GM12878 (cell line): Measurements from ENCODE around the gene MYO18B. TPM values are rescaled to one million over a fixed set of nuclear protein-coding genes. Genes with fewer than 3 reads are reported as not detected.
A peak's percentile ranks its signal among the peaks of the same experiment; 100 is the strongest.

Experiments used
- ATF2 ChIP-seq: IDR thresholded peaks from 2 replicates; pipeline ENCODE4 v1.6.1; 2012; ENCODE audit warnings: low read length, inconsistent platforms
- BHLHE40 ChIP-seq, 2 experiments: fragments of 450-650 bp in 1 of 2; IDR thresholded peaks; 2 replicates each; pipeline ENCODE4 v1.6.1; 2011 to 2017; ENCODE audit warnings: low read depth in 2 of 2, borderline replicate concordance in 1 of 2, improper control_type of control experiment in 1 of 2, low read length in 1 of 2, mild to moderate bottlenecking in 1 of 2
- CEBPZ ChIP-seq: fragments of 150-350 bp; IDR thresholded peaks from 2 replicates; pipeline ENCODE4 v1.6.1; 2016; ENCODE audit warnings: low read depth, low read length
- DPF2 ChIP-seq: fragments of 450-650 bp; IDR thresholded peaks from 2 replicates; pipeline ENCODE4 v1.6.1; 2017; ENCODE audit warnings: mild to moderate bottlenecking
- EED ChIP-seq: sonication (generic); IDR thresholded peaks from 2 replicates; pipeline ENCODE4 v1.6.1; 2016; ENCODE audit warnings: antibody characterized with exemption, low read depth
- ESRRA ChIP-seq: IDR thresholded peaks from 2 replicates; pipeline ENCODE4 v1.6.1; 2012; ENCODE audit warnings: mild to moderate bottlenecking, low read length, improper control_type of control experiment
- GATAD2B ChIP-seq: fragments of 450-650 bp; conservative IDR thresholded peaks from 2 replicates; pipeline ENCODE4 v1.6.1; 2017; ENCODE audit warnings: low read depth, mild to moderate bottlenecking, moderate library complexity
- IKZF2 ChIP-seq, 2 experiments: fragments of 450-650 bp; IDR thresholded peaks; 2 replicates each; pipeline ENCODE4 v1.6.1; 2017; ENCODE audit warnings: mild to moderate bottlenecking in 2 of 2, moderate library complexity in 2 of 2
- JUNB ChIP-seq: IDR thresholded peaks from 2 replicates; pipeline ENCODE4 v1.6.1; 2016; ENCODE audit warnings: antibody characterized with exemption, mild to moderate bottlenecking
- MEF2B ChIP-seq: fragments of 450-650 bp; IDR thresholded peaks from 2 replicates; pipeline ENCODE4 v1.6.1; 2018; ENCODE audit warnings: mild to moderate bottlenecking, moderate library complexity; ENCODE audit not compliant: partially characterized antibody, poor library complexity, severe bottlenecking
- MXI1 ChIP-seq: fragments of 150-350 bp; IDR thresholded peaks from 2 replicates; pipeline ENCODE4 v1.6.1; 2011; ENCODE audit warnings: low read depth, mild to moderate bottlenecking, inconsistent platforms, low read length, improper control_type of control experiment
- NR2C1 ChIP-seq: fragments of 450-650 bp; IDR thresholded peaks from 2 replicates; pipeline ENCODE4 v1.6.1; 2017; ENCODE audit warnings: antibody characterized with exemption, mild to moderate bottlenecking, moderate library complexity
- NRF1 ChIP-seq: conservative IDR thresholded peaks from 2 replicates; pipeline ENCODE4 v1.6.1; 2011; ENCODE audit warnings: mild to moderate bottlenecking, low read depth, low read length, improper control_type of control experiment
- PKNOX1 ChIP-seq: fragments of 450-650 bp; IDR thresholded peaks from 2 replicates; pipeline ENCODE4 v1.6.1; 2016; ENCODE audit warnings: mild to moderate bottlenecking
- SIN3A ChIP-seq: IDR thresholded peaks from 2 replicates; pipeline ENCODE4 v1.6.1; 2012; ENCODE audit warnings: low read depth, low read length, improper control_type of control experiment
- SPI1 ChIP-seq: IDR thresholded peaks from 2 replicates; pipeline ENCODE4 v1.6.1; 2011; ENCODE audit warnings: low read depth, mild to moderate bottlenecking, low read length, moderate library complexity, borderline replicate concordance; ENCODE audit not compliant: insufficient read depth
- STAT3 ChIP-seq: IDR thresholded peaks from 2 replicates; pipeline ENCODE4 v1.6.1; 2011; ENCODE audit warnings: low read depth, low read length, improper control_type of control experiment
- TAF1 ChIP-seq: IDR thresholded peaks from 2 replicates; pipeline ENCODE4 v1.6.1; 2011; ENCODE audit warnings: mild to moderate bottlenecking, low read depth, low read length, borderline replicate concordance
- ZNF274 ChIP-seq: IDR thresholded peaks from one replicate; pipeline ENCODE4 v1.8.0; 2011; ENCODE audit not compliant: insufficient read length, insufficient read depth
- polyA plus RNA-seq, 11 experiments: library from polyadenylated mRNA; depleted of rRNA in 4 of 11; unstranded in 6 of 11; stranded (reverse) in 5 of 11; fragments of >200 nt; fragmentation: Nextera tagmentation in 4 of 11; fragmentation: Illumina TruSeq in 1 of 11; extraction: Ambion mirVana in 4 of 11; extraction: Trizol in 1 of 11; gene quantifications; 1 replicate in 1 of 11; 2 replicates in 10 of 11; pipeline versions ENCODE4 v1.2.1 to v1.2.3, GENCODE V29; 2011 to 2016; ENCODE audit warnings: inconsistent platforms in 2 of 11, missing spikeins in 2 of 11, low read depth in 1 of 11
- total RNA-seq, 4 experiments: library from RNA; depleted of rRNA in 3 of 4; stranded (reverse); fragments of >200 nt in 3 of 4; fragmentation: Illumina TruSeq in 1 of 4; extraction: Trizol in 1 of 4; gene quantifications; 2 replicates each; pipeline versions ENCODE4 v1.2.1 to v1.2.3, GENCODE V29; 2013 to 2021

The MYO18B gene
- total and polyA plus RNA-seq, 10 of the 15 experiments (the other 5 are each of a cell fraction or from before 2014, with no cell fraction given), result 0.05 to 2.1 (median 0.51) TPM; not detected in 1

GRCh38 chr22:25996669-25997068 lies 254.7 kb downstream of the MYO18B start (continued):
- TF ChIP-seq SPI1 (peak; percentile 34; the same call in 1 of the 2 replicates), SIN3A (no peak), JUNB (no peak), PKNOX1 (no peak), TAF1 (no peak), STAT3 (no peak), CEBPZ (no peak), ATF2 (no peak), EED (no peak), MEF2B (peak; percentile 49), ESRRA (no peak), IKZF2 (IDR thresholded peaks at IDR 0.05) (peak; percentile 74; a peak in 2 of 4 replicates), BHLHE40 (IDR thresholded peaks at IDR 0.05; ENCODE audit: borderline replicate concordance in 1 of 2, low read depth in 2 of 2, low read length in 1 of 2) (peak in 1 of 2 experiments; percentile 51; a peak in 1 of 4 replicates), GATAD2B (0 out of 2 replicates have a peak, but pooled peaks have one; percentile 36), DPF2 (0 out of 2 replicates have a peak, but pooled peaks have one; percentile 21), NR2C1 (no peak), NRF1 (no peak), MXI1 (no peak), ZNF274 (no peak)
